Type B pancreatic cell (in vitro differentiated cells): ENCODE measurements around the gene RAD51AP1. TPM values are rescaled to one million over a fixed set of nuclear protein-coding genes. Genes with fewer than 3 reads are reported as not detected.
"Not testable (repeated sequence)": the region's sequence is repeated elsewhere in the genome, so short reads cannot be mapped to it uniquely, and the experiment has no call there.

Experiments used
- DNase-seq: peaks from one replicate; pipeline ENCODE4 v3.0.0; 2021; ENCODE audit warnings: mixed read lengths; ENCODE audit not compliant: unreplicated experiment; ENCODE audit errors: extremely low spot score
- H3K27ac Mint-ChIP-seq: 2 replicates; pipeline ENCODE4 v1.8.0; 2021; ENCODE audit warnings: mild to moderate bottlenecking, mixed read lengths
- H3K27me3 Mint-ChIP-seq: 2 replicates; pipeline ENCODE4 v1.8.0; 2021; ENCODE audit warnings: mixed read lengths
- H3K36me3 Mint-ChIP-seq: 2 replicates; pipeline ENCODE4 v1.8.0; 2021; ENCODE audit warnings: mixed read lengths
- H3K4me1 Mint-ChIP-seq: one replicate; pipeline ENCODE4 v1.8.0; 2021; ENCODE audit warnings: mixed read lengths; ENCODE audit not compliant: unreplicated experiment
- H3K4me3 Mint-ChIP-seq: 2 replicates; pipeline ENCODE4 v1.8.0; 2021; ENCODE audit warnings: mild to moderate bottlenecking, mixed read lengths
- H3K9me3 Mint-ChIP-seq: 2 replicates; pipeline ENCODE4 v1.8.0; 2021; ENCODE audit warnings: mixed read lengths
- CTCF ChIP-seq: fragments of 200-600 bp; sonication (generic); conservative IDR thresholded peaks from 2 replicates; pipeline ENCODE4 v1.5.0; 2021; ENCODE audit warnings: antibody characterized with exemption, mild to moderate bottlenecking
- total RNA-seq: library from RNA; stranded (reverse); gene quantifications from 2 replicates; pipeline ENCODE4 v1.2.1, GENCODE V29; 2021; ENCODE audit warnings: low replicate concordance

Gene RAD51AP1
- total RNA-seq, 1 donor from 2014 or later: 26.6 TPM

GRCh38 chr12:4505376-4505986, 33.2 kb upstream of the RAD51AP1 start:
- H3K36me3 Mint-ChIP-seq: peaks cover 28% of the 10 kb centered on the region
- TF ChIP-seq CTCF: no peak
- H3K27me3 Mint-ChIP-seq: no peaks in the 10 kb centered on the region
- DNase-seq: no peak
- no peaks in the 10 kb centered on the region for H3K9me3 Mint-ChIP-seq
- no peak overlapping the region for H3K4me3 Mint-ChIP-seq
- H3K27ac Mint-ChIP-seq: no peak overlapping the region
- H3K4me1 Mint-ChIP-seq: no peaks in the 10 kb centered on the region

- no peak overlapping the region for H3K4me3 Mint-ChIP-seq
- H3K36me3 Mint-ChIP-seq: peaks cover 22% of the 10 kb centered on the region
- H3K27me3 Mint-ChIP-seq: no peaks in the 10 kb centered on the region
- H3K27ac Mint-ChIP-seq: no peak overlapping the region
- no peaks in the 10 kb centered on the region for H3K4me1 Mint-ChIP-seq
- DNase-seq: no peak
- H3K9me3 Mint-ChIP-seq: no peaks in the 10 kb centered on the region
- TF ChIP-seq CTCF: no peak
These were observed 32.3 kb upstream of the RAD51AP1 start for GRCh38 chr12:4506430-4506829.

GRCh38 chr12:4506870-4507269, 31.8 kb upstream of the RAD51AP1 start:
- no peaks in the 10 kb centered on the region for H3K4me1 Mint-ChIP-seq
- peaks cover 20% of the 10 kb centered on the region for H3K36me3 Mint-ChIP-seq
- no peak overlapping the region for H3K4me3 Mint-ChIP-seq
- TF ChIP-seq CTCF: no peak
- DNase-seq: no peak
- no peak overlapping the region for H3K27ac Mint-ChIP-seq
- no peaks in the 10 kb centered on the region for H3K27me3 Mint-ChIP-seq
- H3K9me3 Mint-ChIP-seq: no peaks in the 10 kb centered on the region

GRCh38 chr12:4508503-4508902, 30.2 kb upstream of the RAD51AP1 start:
- peaks cover 18% of the 10 kb centered on the region for H3K36me3 Mint-ChIP-seq
- H3K27ac Mint-ChIP-seq, H3K27me3 Mint-ChIP-seq, DNase-seq, H3K4me1 Mint-ChIP-seq, H3K9me3 Mint-ChIP-seq: not testable (repeated sequence)
- H3K4me3 Mint-ChIP-seq: peak overlapping the region; percentile 70

GRCh38 chr12:4509269-4509668, 29.4 kb upstream of the RAD51AP1 start:
- not testable (repeated sequence) for H3K9me3 Mint-ChIP-seq

GRCh38 chr12:4518106-4518728, 20.5 kb upstream of the RAD51AP1 start:
- no peaks in the 10 kb centered on the region for H3K27me3 Mint-ChIP-seq
- H3K4me1 Mint-ChIP-seq: no peaks in the 10 kb centered on the region
- peaks cover 42% of the 10 kb centered on the region for H3K36me3 Mint-ChIP-seq
- H3K4me3 Mint-ChIP-seq: no peak overlapping the region
- no peak for DNase-seq
- no peak overlapping the region for H3K27ac Mint-ChIP-seq
- no peaks in the 10 kb centered on the region for H3K9me3 Mint-ChIP-seq
- no peak for TF ChIP-seq CTCF

More at GRCh38 chr12:4509269-4509668, 29.4 kb upstream of the RAD51AP1 start:
- not testable (repeated sequence) for H3K27me3 Mint-ChIP-seq, H3K4me1 Mint-ChIP-seq, H3K4me3 Mint-ChIP-seq, DNase-seq, H3K27ac Mint-ChIP-seq
- H3K36me3 Mint-ChIP-seq: peaks cover 10% of the 10 kb centered on the region

- not testable (repeated sequence) for DNase-seq, H3K4me1 Mint-ChIP-seq, H3K27ac Mint-ChIP-seq, H3K9me3 Mint-ChIP-seq, H3K4me3 Mint-ChIP-seq, H3K27me3 Mint-ChIP-seq
- peaks cover 34% of the 10 kb centered on the region for H3K36me3 Mint-ChIP-seq
These were observed 15.2 kb upstream of the RAD51AP1 start for GRCh38 chr12:4523443-4523842.
